Neural cell (in vitro differentiated cells): Measurements from ENCODE around the gene VIPAS39.

Source experiments
- EZH2 ChIP-seq: fragments of 200-600, 300-800 bp; shearing (Covaris generic), sonication (generic); IDR thresholded peaks from 2 replicates; pipeline ENCODE4 v1.6.1; 2014; ENCODE audit warnings: antibody characterized with exemption, low read length, borderline replicate concordance, mild to moderate bottlenecking; ENCODE audit not compliant: insufficient read depth, poor library complexity, severe bottlenecking
- TF ChIP-seq, protein P1 (sequence below): fragments of 450-650 bp; IDR thresholded peaks from 2 replicates; pipeline ENCODE4 v1.5.1; 2014; ENCODE audit warnings: antibody characterized with exemption, mild to moderate bottlenecking, moderate library complexity; ENCODE audit not compliant: poor library complexity, severe bottlenecking

DNA sequence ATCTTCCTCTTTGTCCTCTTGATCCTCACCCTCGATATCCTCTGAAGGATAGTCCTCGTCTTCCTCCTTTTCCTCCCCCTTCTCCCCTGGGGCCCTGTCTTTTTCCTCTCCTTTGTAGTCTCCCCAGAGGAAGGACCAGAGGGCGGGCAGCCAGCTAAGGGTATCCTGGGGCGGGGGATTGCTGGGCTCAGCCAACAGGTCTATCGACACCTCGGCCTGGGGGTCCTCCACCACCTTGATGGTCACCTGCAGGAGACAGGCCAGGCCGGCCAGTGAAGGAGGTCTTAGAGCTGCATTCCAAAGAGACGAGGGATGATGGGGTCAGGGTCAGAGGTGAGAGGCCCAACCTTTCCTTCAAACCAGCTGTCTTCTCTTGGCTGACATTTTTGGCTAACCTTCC is 25.0 kb upstream of the VIPAS39 start:
- TF ChIP-seq, protein P1, sequence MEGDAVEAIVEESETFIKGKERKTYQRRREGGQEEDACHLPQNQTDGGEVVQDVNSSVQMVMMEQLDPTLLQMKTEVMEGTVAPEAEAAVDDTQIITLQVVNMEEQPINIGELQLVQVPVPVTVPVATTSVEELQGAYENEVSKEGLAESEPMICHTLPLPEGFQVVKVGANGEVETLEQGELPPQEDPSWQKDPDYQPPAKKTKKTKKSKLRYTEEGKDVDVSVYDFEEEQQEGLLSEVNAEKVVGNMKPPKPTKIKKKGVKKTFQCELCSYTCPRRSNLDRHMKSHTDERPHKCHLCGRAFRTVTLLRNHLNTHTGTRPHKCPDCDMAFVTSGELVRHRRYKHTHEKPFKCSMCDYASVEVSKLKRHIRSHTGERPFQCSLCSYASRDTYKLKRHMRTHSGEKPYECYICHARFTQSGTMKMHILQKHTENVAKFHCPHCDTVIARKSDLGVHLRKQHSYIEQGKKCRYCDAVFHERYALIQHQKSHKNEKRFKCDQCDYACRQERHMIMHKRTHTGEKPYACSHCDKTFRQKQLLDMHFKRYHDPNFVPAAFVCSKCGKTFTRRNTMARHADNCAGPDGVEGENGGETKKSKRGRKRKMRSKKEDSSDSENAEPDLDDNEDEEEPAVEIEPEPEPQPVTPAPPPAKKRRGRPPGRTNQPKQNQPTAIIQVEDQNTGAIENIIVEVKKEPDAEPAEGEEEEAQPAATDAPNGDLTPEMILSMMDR: no peak
- no peak for TF ChIP-seq EZH2
